Body of pancreas (tissue), 4 donors: ENCODE measurements around the gene TPGS2.

ENCODE experiments used
- CTCF ChIP-seq, 7 experiments: fragments of 450-650 bp in 4 of 7; fragments of 200-600 bp in 3 of 7; sonication (generic) in 3 of 7; IDR thresholded peaks; one replicate each; pipeline ENCODE4 v1.5.1; 2016 to 2019; ENCODE audit warnings: antibody characterized with exemption in 7 of 7
- POLR2A ChIP-seq, 3 donors: fragments of 450-650 bp; IDR thresholded peaks; one replicate each; pipeline ENCODE4 v1.6.1; 2016; ENCODE audit warnings: antibody characterized with exemption in 3 of 3, mild to moderate bottlenecking in 2 of 3

- no peak for TF ChIP-seq CTCF (IDR thresholded peaks at IDR 0.05)
- TF ChIP-seq POLR2A (IDR thresholded peaks at IDR 0.05) = no peak
Observed at GRCh38 chr18:36817039-36817438, 11.8 kb downstream of the TPGS2 start.
